GM19397 (cell line): ENCODE measurements around the gene CITED2.
A peak's percentile ranks its signal among the peaks of the same experiment; 100 is the strongest.

Source experiments
- ATAC-seq: cut with Tn5 transposase; IDR thresholded peaks from one replicate; pipeline ENCODE4 v1.9.1; 2021; ENCODE audit warnings: mild to moderate bottlenecking, moderate library complexity; ENCODE audit not compliant: unreplicated experiment

CITED2 gene

DNA sequence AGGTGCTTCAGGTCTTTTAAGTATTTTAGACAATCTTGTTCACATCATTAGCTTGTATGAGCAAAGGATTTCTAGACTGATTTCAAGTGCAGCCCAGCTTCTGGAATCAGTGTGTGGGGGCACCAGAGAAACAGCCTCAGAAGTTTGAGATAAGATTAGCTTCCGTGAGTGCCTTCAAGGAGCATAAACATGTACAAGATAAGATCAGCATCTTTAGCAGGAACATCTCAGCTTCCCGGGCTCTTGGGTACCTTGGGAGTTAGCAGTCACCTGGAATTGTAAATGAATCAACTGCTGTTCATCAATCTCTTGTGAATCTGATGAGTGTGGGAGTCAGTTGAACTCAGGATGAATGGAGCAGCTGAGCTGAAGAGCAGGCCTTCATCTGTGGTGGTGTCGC lies 12.0 kb upstream of the CITED2 start:
- ATAC-seq = no peak

DNA sequence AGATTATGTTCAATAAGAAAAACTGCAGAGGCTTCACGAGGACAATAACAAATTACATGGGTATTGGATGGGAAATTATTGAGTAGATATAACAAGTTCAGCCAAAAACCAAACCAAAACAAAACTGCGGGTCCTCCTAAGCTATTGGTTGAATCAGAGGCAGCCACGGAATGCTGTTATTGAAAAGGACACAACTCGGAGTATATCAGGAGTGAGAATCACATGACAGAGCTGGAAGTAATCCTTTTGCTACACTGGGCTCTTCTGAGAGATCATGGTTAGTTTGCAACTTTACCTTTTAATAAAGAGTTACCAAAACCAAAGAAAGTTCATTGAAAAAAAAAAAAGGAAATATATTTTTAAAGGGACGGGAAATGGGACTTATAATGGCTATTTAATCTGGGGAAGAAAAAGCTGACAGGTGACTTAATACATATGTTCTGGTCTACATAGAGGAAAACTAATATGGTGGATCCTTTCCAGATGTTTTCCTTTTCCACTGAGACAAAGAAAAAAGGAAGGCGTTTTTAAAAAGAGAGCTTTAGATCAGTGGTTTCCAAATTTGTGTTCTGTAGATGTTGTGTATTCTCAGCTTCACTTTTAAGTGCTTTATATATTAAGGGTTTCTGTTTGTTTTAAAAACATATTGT lies 6.9 kb upstream of the CITED2 start:
- no peak for ATAC-seq

DNA sequence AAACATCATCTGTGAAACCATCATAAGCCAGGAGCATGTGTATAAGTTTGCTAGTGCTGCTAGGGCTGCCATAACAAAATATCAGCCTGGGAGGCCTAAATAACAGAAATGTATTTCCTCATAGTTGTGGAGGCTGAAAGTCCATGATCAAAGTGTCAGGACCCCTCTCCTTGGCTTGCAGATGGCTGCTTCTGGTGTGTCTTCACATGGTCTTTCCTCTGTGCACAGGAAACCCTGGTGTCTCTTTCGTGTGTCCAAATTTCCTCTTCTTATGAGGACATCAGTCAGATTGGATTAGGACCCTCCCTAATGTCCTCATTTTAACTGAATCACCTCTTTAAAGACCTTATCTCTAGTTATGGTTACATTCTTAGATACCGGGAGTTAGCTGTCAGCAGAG lies 6.2 kb upstream of the CITED2 start:
- no peak for ATAC-seq

DNA sequence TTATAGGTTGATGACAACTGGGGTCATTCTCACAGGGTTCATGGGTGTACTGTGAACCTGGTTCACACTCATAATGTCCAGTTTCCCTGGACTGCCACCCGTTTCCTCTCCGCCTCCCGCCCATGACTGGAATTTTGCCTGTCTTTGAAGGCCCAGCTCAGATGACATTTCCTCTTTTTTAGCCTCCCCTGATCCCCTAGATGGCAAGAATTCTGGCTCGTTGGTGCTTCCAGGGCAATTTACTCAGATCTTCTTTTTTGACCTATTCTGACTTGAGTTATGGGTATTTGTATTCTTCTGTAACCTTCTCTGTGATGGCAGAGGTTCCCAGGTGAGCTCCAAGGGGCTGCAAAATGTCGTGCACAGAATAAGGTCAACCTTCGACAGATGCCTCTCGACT lies 5.7 kb upstream of the CITED2 start:
- ATAC-seq = no peak

DNA sequence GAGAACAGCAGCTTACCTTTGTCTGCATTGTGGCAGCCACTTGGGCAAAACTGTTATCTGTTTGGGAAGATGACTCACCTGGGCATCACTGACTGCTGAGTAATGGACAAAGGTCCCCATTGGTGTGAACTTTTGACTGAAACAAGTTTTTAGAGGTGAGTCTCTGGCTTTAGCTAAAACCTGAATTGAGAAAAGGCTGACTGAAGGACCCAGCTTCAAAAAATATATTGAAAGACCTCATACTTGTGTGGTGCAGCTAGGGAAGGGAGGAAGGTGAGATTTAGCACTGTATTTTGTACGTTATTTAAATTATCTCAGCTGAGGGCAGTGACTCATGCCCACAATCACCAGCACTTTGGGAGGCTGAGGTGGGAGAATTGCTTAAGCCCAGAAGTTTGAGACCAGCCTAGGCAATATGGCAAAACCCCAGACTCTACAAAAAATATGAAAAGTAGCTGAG lies 4.5 kb upstream of the CITED2 start:
- ATAC-seq = no peak

DNA sequence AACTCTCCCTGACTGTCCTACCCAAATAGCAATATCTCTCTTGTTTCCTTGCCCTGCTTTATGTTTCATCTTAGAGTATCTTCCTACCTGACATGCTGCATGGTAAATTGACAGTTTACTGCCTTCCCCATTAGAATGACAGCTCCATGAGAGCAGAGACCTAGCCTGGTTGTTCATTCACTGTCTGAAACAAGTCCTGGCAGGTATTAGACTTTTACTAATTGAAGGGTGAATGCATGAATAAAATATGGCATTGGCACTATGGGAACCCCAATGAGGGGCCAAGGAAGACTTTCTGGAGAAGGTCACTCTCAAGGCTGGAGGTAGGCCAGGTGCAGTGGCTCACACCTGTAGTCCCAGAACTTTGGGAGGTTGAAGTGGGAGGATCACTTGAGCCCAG lies 3.8 kb upstream of the CITED2 start:
- no peak for ATAC-seq

DNA sequence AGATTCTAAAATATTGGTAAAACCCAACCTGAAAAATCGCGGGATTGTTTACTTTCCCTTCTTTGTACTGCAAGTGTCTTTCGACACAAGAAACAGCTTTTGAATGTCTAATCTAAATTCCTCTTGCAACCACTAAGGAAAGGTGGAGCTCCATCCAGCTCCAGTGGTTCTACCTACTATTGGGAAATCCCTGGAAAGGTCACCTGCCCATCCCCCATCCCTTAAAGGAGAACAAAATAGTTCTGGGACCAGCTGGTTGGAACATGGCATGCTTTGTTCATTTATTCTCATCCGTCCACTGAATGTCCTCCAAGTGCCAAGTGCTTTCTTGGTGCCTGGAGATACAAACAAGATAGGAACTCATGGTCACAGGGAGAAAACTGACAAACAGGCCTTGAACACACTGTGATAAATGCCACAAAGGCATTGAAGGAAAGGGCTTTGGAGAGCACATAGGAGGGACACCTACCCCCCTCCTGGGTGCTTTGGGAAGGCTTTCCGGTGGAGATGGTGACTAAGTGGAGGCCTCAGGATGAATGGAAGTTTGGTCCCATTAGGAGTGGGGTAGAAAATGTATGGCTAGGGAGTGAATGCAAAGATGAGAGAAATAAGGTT lies 2.3 kb upstream of the CITED2 start:
- ATAC-seq = no peak

DNA sequence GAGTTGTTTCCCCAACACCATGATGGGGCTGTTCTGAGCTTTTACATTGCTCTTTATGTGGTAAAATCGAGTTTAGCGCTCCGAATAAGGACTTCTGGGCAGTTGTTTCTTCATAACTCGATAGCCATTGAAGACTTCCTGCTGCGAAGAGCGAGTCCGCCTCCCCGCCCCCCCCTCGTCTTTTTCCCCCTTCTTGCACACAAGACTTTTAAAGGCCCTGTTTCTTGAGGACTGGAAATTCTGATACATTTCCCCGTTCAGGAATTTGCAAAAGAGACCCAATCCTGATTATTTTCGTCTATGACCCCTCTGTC lies 1.5 kb upstream of the CITED2 start:
- no peak for ATAC-seq

DNA sequence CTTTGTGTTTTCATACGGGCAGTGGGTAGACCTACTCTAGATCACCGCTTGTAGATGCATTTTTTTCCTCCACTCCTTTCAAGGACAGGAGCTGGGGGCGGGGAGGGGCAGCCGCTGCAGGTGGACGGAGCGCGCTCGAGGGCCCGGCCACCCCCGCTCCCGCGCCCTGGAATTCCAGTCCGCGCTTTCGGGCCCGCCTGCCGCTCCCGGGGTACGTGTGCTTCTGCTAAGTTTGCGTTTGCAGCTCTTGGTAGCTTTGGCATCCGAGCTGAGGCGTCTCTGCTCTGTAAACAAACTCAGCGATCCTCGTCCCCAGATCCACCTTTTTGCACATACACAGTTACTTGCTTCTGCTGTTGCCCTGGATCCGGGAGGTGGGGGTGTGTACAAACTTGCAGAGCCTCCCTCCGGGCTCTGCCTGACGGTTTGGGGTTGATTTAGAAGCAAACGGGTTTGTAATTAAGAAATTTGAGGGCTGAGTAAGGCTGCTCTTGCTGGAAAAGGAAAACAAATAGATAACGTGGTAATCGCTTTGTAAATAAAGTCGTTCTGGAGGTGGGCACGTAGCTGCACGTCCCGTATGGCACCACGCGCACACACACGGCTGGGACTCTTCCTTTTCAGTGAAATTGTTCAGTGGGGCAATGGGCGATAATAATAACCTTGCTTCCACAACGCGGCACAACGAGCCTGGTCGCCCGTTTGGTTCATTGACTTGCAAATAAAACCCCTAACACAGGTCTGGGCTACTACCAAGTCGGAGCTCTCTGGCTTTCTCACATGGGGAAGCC lies 973 bp upstream of the CITED2 start:
- peak; percentile 45 for ATAC-seq

DNA sequence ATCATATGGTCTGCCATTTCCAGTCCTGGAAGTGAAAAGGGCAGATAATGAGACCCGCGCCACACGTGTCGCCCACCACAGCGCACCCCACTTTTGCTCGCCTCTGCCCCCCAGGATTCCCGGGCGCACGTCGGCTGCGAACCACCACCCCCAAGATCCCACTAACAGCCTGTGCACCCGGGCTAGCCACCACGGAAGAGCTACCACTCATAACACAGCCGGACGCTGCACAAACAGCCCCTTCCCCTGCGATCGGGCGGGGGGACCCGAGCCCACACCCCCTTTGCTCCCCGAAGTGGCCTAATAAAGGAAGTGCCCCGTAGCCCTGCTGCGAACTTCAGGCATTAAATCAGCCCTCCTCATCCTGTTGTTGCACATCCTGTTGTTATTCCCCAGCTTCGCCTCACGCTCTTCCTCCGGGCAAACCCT lies 506 bp downstream of the CITED2 start:
- peak; percentile 14 for ATAC-seq

DNA sequence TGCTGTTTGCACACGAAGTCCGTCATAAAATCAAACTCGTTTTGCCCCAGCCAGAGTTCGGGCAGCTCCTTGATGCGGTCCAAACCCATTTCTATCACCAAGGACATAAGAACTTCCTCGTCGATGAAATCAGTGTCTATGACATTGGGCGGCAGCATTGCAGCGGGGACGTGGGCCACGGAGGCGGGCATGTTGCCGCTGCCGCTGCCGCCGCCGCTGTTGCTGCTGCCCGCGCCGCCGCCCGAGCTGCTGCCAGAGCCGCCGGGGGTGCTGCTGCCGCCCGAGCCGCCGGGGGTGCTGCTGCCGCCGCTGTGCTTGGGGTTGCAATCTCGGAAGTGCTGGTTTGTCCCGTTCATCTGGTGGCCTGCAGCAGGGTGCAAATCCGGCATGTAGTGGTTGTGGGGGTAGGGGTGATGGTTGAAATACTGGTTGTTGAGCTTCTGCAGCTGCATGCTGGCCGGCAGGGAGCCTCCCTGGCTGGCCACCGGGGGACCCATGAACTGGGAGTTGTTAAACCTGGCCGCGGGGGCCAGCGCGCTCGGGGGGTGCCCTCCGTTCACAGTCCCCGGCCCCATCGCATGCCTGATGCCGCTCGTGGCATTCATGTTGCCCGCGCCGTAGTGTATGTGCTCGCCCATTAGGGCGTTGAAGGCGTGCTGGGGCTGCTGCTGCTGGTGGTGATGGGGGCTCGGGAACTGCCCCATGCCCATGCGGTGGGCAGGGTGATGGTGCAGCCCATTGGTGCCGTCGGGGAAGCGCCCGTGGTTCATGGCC lies 1.1 kb downstream of the CITED2 start:
- ATAC-seq = peak; percentile 22

DNA sequence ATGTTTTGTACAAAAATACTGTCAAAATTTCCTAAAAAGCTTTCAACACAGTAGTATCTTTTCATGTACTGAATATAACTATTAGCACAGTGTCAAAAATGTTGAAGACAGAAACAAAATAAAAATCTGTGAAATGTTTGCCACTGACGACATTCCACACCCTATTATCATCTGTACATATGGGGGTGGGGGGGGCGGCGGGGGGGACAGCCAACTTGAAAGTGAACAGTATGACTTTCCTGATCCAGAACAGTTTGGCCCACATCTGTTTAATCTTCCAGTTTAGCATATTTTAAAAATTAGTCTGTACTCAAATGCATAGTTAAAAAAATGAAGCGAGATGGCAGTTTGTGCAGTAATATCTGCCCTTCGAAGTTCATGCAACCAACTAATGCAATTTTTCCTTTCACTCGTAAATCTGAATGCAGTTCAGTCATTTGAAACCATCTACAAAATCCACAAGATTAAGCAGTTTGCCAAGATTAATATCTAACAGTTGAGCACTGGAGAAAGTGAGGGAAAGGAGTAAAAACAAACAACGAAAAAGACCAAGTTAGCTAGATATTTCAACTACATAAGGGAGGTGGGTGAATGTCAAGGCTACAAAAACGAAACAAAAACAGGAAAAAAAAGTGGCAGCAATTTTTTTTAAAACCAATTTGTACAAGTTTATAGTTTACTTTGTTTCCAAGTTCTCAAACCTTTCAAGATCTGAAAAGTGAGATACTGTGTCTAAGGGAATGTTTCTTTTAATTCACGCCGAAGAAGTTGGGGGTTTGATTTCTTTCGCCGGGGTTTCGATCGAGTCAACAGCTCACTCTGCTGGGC lies 1.9 kb downstream of the CITED2 start:
- ATAC-seq = no peak

DNA sequence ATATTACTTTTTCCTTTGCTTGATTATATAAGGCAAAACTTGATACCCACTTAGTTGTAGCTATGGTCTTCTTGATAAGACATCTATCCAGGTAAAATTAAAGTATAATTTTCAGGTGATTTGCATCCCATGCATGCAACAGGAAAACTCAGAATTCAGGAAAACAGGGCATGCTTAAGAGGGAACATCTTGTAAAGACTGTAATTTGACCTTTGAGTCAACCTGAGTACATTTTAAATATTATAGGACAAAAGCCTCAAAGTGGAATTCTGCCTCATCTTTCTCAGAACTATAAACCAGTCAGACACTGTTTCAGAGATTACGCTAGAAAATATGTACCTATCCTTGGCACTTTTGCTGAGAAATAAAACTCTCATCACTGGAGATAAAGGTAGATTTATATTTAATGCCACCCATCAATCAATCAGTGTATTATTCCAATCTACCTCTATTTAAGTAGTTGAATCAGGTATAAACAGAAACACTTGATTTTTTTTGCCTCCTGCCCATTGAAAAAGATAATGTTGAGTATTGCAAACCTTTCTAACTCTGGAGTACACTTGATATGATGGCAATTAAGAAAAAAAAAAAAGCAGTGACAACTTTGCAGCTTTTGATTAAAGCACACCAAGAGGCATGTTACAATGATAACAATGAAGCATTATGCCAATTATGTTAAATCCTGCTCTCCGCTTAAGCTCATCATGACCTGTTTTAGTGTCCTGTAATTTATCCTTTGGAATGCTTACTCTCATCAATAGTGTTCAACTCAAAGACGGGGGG lies 2.8 kb downstream of the CITED2 start:
- no peak for ATAC-seq

DNA sequence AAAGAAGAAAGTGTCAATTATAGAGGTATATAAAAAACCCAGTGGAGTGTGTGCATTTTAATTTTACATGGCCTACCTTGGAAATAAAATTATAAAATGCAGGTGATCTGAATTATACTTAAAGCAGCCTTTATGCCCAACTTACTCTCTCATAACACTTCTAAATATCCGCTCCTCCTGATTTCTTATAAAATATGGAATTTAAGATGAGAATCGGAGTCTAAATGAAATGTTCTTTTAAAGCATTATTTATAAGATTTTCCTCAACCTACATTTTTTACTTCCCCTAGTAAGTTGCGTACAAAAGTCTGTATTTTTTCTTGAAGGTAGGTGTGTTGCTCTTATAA lies 3.5 kb downstream of the CITED2 start:
- no peak for ATAC-seq

DNA sequence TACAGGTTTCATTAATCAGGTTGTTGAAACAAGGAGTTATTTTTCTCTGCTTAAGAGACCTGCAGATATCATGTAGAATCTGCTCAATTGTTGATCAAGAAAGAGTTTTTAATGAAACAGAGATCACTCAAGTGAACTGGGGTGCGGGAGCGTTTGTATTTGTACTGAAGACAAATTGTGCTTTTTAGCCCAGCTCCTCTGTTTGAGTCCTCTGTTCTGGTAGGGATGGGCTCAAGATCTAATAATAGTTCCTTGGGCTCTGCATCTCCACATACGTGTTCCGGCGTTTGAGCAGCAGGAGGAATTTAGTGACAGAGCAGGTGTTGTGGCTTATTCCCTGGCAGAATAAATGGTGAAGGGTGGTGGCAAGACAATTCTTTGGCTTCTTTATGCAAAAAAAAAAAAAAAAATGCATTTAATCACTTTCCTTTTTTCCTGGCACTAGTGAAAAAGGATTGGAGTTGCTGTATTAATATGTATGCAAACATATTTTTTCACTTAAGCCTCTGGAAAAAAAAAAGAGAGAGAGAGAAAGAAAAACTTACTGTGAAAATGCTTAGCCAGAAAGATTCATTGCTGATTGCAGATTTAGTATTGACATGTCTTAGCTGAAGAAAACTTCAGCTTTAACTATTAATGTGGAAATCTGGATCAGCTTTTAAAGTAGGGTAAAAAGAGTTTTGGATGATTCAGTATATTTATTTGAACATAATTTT lies 4.0 kb downstream of the CITED2 start:
- no peak for ATAC-seq

DNA sequence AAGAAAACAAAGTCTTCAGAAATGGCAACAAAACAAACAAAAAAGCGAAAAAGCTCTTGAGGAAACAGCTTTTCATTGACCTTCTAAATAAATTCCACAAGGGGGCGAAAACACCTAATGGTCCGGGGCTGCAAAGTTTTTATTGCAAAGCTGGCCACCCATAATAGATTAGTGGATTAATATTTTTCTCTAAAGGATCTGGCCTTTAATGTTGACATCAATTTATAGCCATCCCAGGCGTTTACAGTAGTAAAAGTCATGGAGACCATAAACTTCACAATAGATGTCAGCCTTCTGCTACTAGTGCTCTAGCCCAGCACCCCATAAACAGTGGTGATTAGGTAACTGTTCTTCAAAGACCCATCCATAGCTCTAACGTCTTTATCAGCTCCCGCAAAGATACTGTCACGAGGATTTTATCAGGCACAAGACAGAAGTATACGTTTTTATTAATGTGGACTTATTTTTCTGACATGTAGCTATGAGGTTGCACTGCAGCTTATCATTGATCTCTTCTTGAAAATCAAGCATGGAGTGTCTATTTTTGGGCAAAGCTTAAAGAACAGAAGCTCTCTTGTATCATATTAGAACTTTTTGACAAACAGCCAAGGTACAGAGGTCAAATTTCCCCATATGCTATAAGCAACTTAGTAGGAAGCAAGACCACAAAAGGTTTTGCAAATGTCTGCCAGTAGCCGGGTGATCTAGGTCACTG lies 4.7 kb downstream of the CITED2 start:
- no peak for ATAC-seq

DNA sequence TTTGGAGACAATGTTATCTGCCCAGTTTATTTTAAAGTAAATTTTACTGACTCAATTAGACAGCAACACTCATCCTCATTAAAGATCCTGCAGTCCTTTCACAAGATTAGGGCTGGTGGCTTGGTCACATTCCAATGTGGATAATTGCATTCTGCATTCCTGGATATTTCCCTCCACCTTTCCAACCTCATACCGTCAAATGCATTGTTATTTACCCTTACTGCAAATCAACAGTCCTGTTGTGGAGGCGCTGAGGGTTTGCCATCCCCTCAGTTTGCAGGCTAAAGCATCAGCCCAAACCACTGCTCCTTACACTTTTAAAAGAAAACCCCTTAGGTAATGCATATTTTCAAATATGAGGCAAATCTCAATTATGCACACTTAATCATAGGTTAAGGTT lies 5.4 kb downstream of the CITED2 start:
- no peak for ATAC-seq

DNA sequence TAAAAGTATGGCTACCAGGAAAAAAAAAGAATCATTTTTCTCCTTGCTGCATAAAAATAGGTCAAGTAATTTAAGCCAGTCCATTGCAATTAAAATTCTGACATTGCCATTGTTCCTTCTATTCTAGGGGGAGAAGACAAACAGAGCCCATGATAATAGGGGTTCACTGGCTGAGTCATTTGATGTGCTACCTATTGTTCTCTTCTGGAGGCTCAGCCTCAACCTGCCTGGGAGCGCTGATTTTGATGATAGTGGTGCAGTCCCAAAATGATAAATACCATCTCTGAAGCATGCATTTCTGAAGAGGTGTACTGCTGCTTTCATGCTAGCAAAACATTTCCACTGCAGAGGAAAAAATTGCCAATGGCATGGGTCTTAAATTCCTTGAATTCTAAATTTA lies 5.8 kb downstream of the CITED2 start:
- ATAC-seq = no peak
